Measurements from ENCODE around the gene SAT1.
A peak's percentile ranks its signal among the peaks of the same experiment; 100 is the strongest.

Gene SAT1

GRCh38 chrX:23786268-23786815, 3.4 kb downstream of the SAT1 start:
- no peak overlapping the region for H3K4me3 Mint-ChIP-seq
- ATAC-seq (no peak), DNase-seq (no peak)
- H3K27me3 Mint-ChIP-seq, result no peaks in the 10 kb centered on the region
- no peak overlapping the region for H3K27ac Mint-ChIP-seq
- peaks cover 36% of the 10 kb centered on the region for H3K4me1 Mint-ChIP-seq
- H3K9me3 Mint-ChIP-seq, result no peaks in the 10 kb centered on the region
- H3K36me3 Mint-ChIP-seq (ENCODE audit: low read depth), result peaks cover 24% of the 10 kb centered on the region

- ATAC-seq (no peak), DNase-seq (no peak)
- Mint-ChIP-seq H3K4me1 (peaks cover 24% of the 10 kb centered on the region), H3K9me3 (no peaks in the 10 kb centered on the region), H3K27ac (no peak overlapping the region), H3K4me3 (no peak overlapping the region), H3K36me3 (ENCODE audit: low read depth) (peaks cover 24% of the 10 kb centered on the region), H3K27me3 (no peaks in the 10 kb centered on the region)
Measured at GRCh38 chrX:23787745-23788118, 4.8 kb downstream of the SAT1 start.

- Mint-ChIP-seq H3K27ac (no peak overlapping the region), H3K4me1 (peaks cover 24% of the 10 kb centered on the region), H3K9me3 (no peaks in the 10 kb centered on the region), H3K36me3 (ENCODE audit: low read depth) (peaks cover 24% of the 10 kb centered on the region), H3K27me3 (no peaks in the 10 kb centered on the region), H3K4me3 (no peak overlapping the region)
- ATAC-seq (no peak), DNase-seq (no peak)
Measured at GRCh38 chrX:23788521-23788920, 5.5 kb downstream of the SAT1 start.

- H3K27ac Mint-ChIP-seq, result no peak overlapping the region
- H3K9me3 Mint-ChIP-seq, result no peaks in the 10 kb centered on the region
- H3K36me3 Mint-ChIP-seq (ENCODE audit: low read depth), result peaks cover 21% of the 10 kb centered on the region
- H3K27me3 Mint-ChIP-seq, result no peaks in the 10 kb centered on the region
- H3K4me1 Mint-ChIP-seq, result peaks cover 22% of the 10 kb centered on the region
- H3K4me3 Mint-ChIP-seq, result no peak overlapping the region
- DNase-seq (no peak), ATAC-seq (no peak)
Measured at GRCh38 chrX:23788946-23789345, 6.0 kb downstream of the SAT1 start.

GRCh38 chrX:23789386-23790154, 6.6 kb downstream of the SAT1 start:
- Mint-ChIP-seq H3K27ac (no peak overlapping the region), H3K4me1 (peaks cover 16% of the 10 kb centered on the region), H3K9me3 (no peaks in the 10 kb centered on the region), H3K27me3 (no peaks in the 10 kb centered on the region), H3K4me3 (no peak overlapping the region), H3K36me3 (ENCODE audit: low read depth) (peaks cover 15% of the 10 kb centered on the region)
- no peak for DNase-seq
- ATAC-seq, result no peak

- Mint-ChIP-seq H3K27me3 (no peaks in the 10 kb centered on the region), H3K36me3 (ENCODE audit: low read depth) (peaks cover 10% of the 10 kb centered on the region), H3K9me3 (no peaks in the 10 kb centered on the region), H3K4me1 (peaks cover 10% of the 10 kb centered on the region), H3K4me3 (no peak overlapping the region), H3K27ac (no peak overlapping the region)
- ATAC-seq, result no peak
- DNase-seq, result no peak
Measured at GRCh38 chrX:23790155-23790497, 7.2 kb downstream of the SAT1 start.

GRCh38 chrX:23792861-23793553, 10.0 kb downstream of the SAT1 start:
- Mint-ChIP-seq H3K9me3 (no peaks in the 10 kb centered on the region), H3K27ac (no peak overlapping the region), H3K4me3 (no peak overlapping the region), H3K4me1 (peaks cover 9% of the 10 kb centered on the region), H3K36me3 (ENCODE audit: low read depth) (no peaks in the 10 kb centered on the region), H3K27me3 (no peaks in the 10 kb centered on the region)
- DNase-seq, result no peak
- ATAC-seq, result no peak

GRCh38 chrX:23795221-23795620, 12.2 kb downstream of the SAT1 start:
- Mint-ChIP-seq H3K4me1 (peaks cover 13% of the 10 kb centered on the region), H3K36me3 (ENCODE audit: low read depth) (no peaks in the 10 kb centered on the region), H3K27me3 (no peaks in the 10 kb centered on the region), H3K4me3 (no peak overlapping the region), H3K27ac (no peak overlapping the region), H3K9me3 (no peaks in the 10 kb centered on the region)
- DNase-seq (no peak), ATAC-seq (no peak)

GRCh38 chrX:23797371-23798128, 14.6 kb downstream of the SAT1 start:
- peaks cover 16% of the 10 kb centered on the region for H3K4me1 Mint-ChIP-seq
- H3K9me3 Mint-ChIP-seq, result no peaks in the 10 kb centered on the region
- H3K27ac Mint-ChIP-seq, result peak overlapping the region; percentile 22
- H3K4me3 Mint-ChIP-seq, result no peak overlapping the region
- DNase-seq (no peak), ATAC-seq (peak; percentile 91)
- H3K36me3 Mint-ChIP-seq (ENCODE audit: low read depth), result no peaks in the 10 kb centered on the region
- no peaks in the 10 kb centered on the region for H3K27me3 Mint-ChIP-seq

GRCh38 chrX:23799469-23800065, 16.6 kb downstream of the SAT1 start:
- ATAC-seq, result no peak
- no peak overlapping the region for H3K27ac Mint-ChIP-seq

GRCh38 chrX:23802431-23802830, 19.5 kb downstream of the SAT1 start:
- Mint-ChIP-seq H3K4me3 (no peak overlapping the region), H3K36me3 (ENCODE audit: low read depth) (no peaks in the 10 kb centered on the region), H3K4me1 (peaks cover 21% of the 10 kb centered on the region), H3K9me3 (no peaks in the 10 kb centered on the region), H3K27me3 (no peaks in the 10 kb centered on the region), H3K27ac (no peak overlapping the region)
- ATAC-seq (no peak), DNase-seq (no peak)

More at GRCh38 chrX:23799469-23800065, 16.6 kb downstream of the SAT1 start:
- no peak for DNase-seq
- Mint-ChIP-seq H3K4me3 (no peak overlapping the region), H3K36me3 (ENCODE audit: low read depth) (no peaks in the 10 kb centered on the region), H3K4me1 (peaks cover 19% of the 10 kb centered on the region), H3K27me3 (no peaks in the 10 kb centered on the region), H3K9me3 (no peaks in the 10 kb centered on the region)

- no peaks in the 10 kb centered on the region for H3K27me3 Mint-ChIP-seq
- no peak overlapping the region for H3K27ac Mint-ChIP-seq
- ATAC-seq (no peak), DNase-seq (no peak)
- H3K4me1 Mint-ChIP-seq, result peaks cover 14% of the 10 kb centered on the region
- no peak overlapping the region for H3K4me3 Mint-ChIP-seq
- no peaks in the 10 kb centered on the region for H3K9me3 Mint-ChIP-seq
- no peaks in the 10 kb centered on the region for H3K36me3 Mint-ChIP-seq (ENCODE audit: low read depth)
Measured at GRCh38 chrX:23803931-23804381, 21.0 kb downstream of the SAT1 start.

GRCh38 chrX:23804578-23804977, 21.6 kb downstream of the SAT1 start:
- Mint-ChIP-seq H3K4me3 (no peak overlapping the region), H3K4me1 (peaks cover 13% of the 10 kb centered on the region), H3K27me3 (no peaks in the 10 kb centered on the region), H3K36me3 (ENCODE audit: low read depth) (no peaks in the 10 kb centered on the region), H3K27ac (no peak overlapping the region), H3K9me3 (no peaks in the 10 kb centered on the region)
- no peak for ATAC-seq
- DNase-seq, result no peak

- ATAC-seq (no peak), DNase-seq (no peak)
- Mint-ChIP-seq H3K36me3 (ENCODE audit: low read depth) (no peaks in the 10 kb centered on the region), H3K4me3 (no peak overlapping the region), H3K27me3 (no peaks in the 10 kb centered on the region), H3K9me3 (no peaks in the 10 kb centered on the region), H3K4me1 (peaks cover 12% of the 10 kb centered on the region), H3K27ac (no peak overlapping the region)
Measured at GRCh38 chrX:23805389-23805788, 22.4 kb downstream of the SAT1 start.
